Glomerular visceral epithelial cell (primary cell): Measurements from ENCODE around the gene TCEA3.
"Not testable (repeated sequence)": the region's sequence is repeated elsewhere in the genome, so short reads cannot be mapped to it uniquely, and the experiment has no call there.

Experiments
- DNase-seq: peaks from one replicate; pipeline ENCODE4 v3.0.0-alpha.2; 2016; ENCODE audit errors: extremely low spot score

Gene TCEA3

GRCh38 chr1:23392125-23392855, 32.3 kb downstream of the TCEA3 start:
- DNase-seq = no peak

DNA sequence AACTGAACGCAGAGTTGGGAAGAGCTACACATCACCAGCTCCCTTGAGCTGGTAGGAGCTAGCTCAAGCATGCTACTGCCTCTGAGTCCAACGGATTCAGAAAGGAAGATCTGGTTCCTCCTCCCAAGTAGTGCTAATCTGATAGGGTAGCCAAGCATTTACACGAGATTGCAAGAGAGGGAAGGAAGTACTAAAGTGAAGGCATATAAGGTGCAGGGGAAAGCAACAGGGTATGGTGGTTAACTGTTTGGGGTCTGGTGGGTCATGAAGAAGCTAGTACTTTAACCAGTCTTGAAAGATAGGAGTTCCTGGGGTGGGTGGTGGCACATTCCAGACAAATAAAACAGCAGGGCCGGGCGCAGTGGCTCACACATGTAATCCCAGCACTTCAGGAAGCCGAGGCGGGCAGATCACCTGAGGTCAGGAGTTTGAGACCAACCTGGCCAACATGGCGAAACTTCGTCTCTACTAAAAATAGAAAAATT, 34.7 kb downstream of the TCEA3 start:
- DNase-seq = no peak

GRCh38 chr1:23387494-23387893, 37.1 kb downstream of the TCEA3 start:
- DNase-seq = no peak

DNA sequence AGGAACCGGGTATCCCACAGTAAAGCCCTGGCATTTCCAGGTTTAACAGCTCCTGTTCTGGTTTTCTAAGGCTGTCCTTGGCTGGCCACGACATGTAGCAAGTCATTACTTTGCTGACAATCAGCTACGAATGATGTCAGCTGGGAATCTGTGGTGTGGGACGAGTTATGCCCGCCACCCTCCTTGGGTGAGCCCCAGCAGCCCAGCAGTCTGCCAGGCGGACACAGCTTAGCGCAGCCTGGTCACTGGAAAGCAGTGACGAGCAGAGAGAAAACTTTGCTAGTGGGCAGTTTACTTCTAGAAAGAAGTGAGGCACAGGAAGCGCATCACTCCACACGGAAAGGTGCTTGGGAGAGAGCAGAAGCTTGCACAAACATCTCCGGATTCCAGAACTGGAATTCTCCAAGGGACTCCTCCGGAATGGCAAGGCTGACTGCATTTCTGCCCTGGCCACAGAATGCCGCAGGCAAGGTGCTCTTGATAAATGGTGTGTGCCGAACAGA, 39.4 kb downstream of the TCEA3 start:
- DNase-seq = peak; percentile 62

- DNase-seq = peak; percentile 72
These were observed 40.1 kb downstream of the TCEA3 start for GRCh38 chr1:23384312-23385058.

GRCh38 chr1:23383577-23384311, 40.8 kb downstream of the TCEA3 start:
- DNase-seq = no peak

DNA sequence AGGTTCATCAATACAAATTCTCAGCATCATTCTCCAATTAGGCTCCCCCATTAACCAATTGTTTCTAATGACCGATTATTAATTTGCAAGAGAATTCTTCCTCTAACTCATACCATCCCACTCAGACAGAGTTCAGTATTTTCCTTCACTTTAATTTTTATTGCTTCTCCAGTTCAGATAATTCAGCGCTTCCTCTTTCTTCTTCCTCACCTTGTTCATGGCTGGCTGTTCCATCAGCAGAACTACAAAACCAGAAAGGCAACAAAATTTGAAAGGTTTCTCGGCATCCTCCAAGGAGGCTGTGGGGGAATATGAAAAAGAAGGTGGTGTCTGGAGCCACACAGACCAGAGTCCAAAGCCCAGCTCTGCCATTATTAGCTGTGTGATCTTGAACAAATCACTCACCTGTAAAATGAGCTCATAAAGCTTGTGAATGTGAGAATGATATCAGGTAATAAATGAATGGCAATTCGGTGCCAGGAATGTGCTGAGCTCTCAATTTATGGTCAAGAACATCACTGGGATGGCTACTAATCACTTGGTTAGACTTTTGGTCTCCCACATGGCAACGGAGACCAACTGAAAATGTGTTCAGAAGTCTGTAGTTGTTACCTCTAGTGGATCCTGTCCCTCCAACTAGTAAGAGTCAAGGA, 43.2 kb downstream of the TCEA3 start:
- DNase-seq = no peak

- no peak for DNase-seq
These were observed 43.8 kb downstream of the TCEA3 start for GRCh38 chr1:23380719-23381118.

GRCh38 chr1:23380236-23380635, 44.3 kb downstream of the TCEA3 start:
- not testable (repeated sequence) for DNase-seq

DNA sequence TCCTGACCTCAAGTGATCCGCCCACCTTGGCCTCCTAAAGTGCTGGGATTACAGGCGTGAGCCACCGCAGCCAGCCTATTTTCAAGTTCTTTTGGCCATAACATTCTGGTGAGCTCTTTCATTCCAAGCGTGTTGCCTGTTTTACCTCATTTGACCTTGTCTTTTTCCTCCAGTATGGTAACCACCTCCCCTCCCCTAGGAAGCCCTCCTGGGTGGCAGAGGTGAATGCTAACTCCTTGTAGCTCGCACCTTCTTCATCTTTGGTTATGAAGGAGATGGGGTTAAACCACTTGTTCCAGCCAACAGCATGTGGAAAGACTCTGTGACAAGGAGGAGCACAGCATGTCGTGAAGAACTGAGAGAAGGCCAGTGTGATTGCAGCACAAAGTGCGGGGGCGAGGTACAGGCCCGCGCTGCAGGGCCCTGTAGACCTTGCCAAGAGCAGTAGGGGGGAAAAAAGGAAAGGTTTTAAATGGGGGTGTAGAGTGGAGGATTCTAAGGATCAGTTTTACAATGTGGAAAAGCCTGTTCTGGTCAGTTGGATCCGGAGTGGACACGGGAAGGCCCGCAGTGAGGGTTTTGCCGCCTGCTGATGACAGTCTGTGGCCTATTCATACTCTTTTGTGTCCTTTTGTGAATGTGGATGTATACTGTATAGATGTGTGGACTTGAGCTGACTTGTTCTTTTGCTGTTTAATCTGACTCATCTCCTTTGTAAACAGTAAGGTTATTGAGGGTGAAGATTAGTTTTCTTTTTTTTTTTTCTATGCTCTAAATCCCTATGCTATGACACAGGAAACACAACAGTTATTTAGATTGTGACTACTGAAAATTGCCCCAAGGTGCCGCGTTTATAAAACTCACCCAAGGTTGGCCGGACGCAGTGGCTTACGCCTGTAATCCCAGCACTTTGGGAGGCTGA, 47.4 kb downstream of the TCEA3 start:
- peak; percentile 25 for DNase-seq

- DNase-seq = not testable (repeated sequence)
These were observed 50.3 kb downstream of the TCEA3 start for GRCh38 chr1:23374079-23374735.

DNA sequence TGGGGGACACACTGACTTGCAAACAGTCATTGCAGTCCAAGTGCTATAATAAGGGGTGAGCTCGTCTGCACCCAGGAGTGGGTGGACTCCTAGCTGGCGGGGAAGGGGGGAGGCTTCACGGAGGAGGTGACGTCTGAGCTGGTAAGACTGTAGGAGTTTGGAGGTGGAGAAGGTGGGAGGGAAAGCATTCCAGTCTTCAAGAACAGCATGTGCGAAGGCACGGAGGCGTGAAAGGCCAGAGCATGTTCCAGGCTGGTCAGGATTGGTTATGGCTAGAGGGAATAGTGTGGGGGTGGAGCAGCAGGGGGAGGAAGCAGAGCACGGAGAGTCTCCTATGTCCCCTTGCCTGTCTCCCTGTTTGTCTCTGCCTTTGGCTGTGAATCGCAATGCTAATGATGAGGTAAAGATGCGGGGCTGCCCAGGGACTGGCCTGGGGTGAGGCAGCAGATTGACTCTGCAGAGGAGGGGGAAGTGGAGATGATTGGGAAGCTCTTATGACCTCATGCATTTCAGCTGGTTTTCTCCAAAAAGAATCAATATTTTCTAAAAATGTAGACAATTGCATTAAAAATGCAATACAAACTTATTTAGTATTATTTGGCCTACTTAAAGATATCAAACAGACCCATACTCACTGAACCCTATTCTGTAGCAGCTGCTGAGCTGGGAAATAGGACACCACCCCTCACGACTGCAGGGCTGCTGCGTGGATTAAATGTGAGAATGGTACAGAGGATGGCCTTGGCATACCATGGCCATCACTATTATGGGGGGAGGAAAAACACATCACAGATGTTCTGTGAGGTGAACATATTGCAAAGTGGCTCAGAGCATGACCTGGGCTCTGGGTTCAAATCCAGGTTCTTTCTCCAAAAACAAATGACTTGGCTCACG, 52.3 kb downstream of the TCEA3 start:
- DNase-seq = no peak

DNA sequence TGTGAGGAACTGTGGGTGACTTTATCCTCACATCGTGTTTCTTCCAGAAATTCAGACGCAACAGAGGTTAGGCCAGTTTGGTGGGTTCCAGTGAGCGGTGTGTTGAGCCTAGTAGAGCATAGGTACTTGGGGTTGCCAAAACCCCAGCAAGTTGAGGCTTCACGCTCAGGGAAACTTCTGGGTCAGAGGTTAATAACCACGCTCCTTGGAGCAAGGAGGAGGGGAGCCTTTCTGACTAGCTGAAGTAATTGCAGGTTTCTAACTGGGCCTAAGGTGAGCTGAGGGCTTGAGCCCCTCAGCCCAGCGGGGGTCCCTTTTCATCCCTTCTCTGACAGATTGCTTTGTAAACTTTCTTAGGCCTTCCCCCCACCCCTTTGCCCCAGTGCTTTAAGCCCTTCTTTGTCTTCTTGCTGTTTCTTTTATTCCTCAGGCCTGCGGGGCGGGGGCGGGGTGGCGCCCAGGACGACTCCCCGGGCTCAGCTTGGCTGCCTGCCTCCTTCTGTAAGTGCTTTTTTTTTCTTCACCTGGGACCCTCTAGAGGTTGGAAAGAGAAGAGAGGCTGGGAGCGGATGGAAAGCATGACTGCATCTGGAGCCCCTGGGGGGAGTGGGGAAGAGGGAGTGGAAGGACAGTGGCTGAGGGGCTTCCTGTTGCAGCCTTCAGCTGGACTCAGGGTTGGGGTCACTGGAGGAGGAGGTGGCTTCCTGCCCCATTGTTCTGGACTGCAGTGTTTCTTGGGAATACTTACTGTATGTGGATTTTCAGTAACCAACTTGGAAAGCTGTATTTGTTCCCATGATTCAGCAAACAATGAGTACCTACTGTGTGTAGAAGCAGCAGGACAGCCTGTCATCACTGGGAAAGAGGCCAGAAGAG, 53.6 kb downstream of the TCEA3 start:
- no peak for DNase-seq

- no peak for DNase-seq
These were observed 54.2 kb downstream of the TCEA3 start for GRCh38 chr1:23370330-23370708.

DNA sequence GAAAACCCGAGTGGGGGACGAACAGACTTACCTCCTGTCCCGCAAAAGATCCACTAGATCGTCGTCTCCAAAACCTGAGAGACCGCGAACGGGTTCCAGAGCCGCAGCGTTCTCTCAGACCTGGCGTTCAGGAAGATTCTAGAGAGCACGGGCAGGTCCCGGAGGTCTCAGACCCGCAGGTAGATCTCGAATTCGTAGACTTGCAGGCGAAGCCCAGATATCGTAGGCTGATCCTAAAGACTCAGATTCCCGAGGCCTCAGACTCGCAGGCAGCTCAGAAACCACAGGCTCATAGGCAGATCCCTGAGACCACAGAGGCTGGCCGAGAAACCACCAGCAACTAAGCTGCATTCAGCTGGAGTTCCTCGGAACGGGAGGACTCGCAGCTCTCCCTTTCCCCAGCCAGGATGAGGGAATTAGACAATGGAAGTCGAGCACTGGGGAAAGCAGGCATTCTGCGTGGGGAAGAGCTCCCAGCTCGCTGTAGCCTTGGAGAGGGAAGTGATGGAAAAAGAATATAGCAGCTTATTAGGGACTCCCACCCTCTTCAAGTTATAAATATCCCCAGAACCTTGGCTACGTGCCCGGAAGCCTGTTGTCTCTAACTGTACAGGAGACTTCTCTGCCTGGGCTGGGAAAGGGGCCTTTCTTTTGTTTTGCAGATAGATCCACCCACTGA, 55.1 kb downstream of the TCEA3 start, which contains the start of gene ZNF436:
Gene ZNF436 (minus strand): TSS at position 502 of the 679 bp plus-strand sequence. CDS start 1,831 bp downstream, outside the sequence.
- DNase-seq = peak; percentile 80

DNA sequence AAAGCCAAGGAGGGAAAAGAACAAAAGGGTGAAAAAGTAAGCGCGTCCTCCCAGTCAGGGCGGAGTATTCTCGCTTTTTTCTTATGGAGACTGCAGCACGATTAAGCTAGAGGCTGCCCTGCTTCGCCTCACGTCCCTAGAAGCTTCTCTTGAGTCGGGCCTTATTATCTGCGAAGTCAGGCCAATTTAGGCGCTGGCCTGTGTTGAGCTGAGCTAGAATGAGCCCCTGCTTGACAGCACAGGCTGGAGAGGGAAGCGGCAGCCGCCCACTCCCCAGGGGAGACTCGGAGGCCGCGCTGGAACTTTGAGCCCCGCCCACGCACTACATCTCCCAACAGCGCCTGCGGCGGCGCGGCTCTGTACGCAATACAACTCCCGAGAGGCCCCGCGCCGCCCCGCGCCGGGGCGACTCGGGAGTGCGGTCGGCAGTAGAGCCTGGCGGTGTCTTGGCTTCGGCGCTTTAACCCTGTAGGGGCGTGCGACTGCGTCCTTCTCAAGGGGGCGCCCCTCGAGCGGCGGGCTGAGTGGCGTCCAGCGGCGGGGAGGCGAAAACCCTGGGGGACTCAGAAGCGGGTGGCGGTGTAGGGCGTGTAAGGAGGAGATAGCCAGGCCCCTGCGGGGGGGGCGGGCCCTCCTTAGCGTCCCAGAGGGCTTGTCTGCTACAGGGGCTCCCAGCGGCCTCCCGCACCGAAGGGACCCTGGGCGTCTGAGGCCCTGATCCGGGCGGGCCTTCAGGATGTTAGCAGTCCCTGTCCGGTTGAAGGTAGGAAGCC, 55.8 kb downstream of the TCEA3 start:
- DNase-seq = peak; percentile 89
